HG03457 (cell line): ENCODE data around the gene BMP5.

Experiments
- ATAC-seq: cut with Tn5 transposase; IDR thresholded peaks from one replicate; pipeline ENCODE4 v1.9.1; 2021; ENCODE audit warnings: moderate number of reproducible peaks; ENCODE audit not compliant: unreplicated experiment

The BMP5 gene

GRCh38 chr6:55874316-55874715, 1.1 kb downstream of the BMP5 start:
- ATAC-seq = no peak

- ATAC-seq = no peak
Observed at GRCh38 chr6:55872866-55873265, 2.5 kb downstream of the BMP5 start.

DNA sequence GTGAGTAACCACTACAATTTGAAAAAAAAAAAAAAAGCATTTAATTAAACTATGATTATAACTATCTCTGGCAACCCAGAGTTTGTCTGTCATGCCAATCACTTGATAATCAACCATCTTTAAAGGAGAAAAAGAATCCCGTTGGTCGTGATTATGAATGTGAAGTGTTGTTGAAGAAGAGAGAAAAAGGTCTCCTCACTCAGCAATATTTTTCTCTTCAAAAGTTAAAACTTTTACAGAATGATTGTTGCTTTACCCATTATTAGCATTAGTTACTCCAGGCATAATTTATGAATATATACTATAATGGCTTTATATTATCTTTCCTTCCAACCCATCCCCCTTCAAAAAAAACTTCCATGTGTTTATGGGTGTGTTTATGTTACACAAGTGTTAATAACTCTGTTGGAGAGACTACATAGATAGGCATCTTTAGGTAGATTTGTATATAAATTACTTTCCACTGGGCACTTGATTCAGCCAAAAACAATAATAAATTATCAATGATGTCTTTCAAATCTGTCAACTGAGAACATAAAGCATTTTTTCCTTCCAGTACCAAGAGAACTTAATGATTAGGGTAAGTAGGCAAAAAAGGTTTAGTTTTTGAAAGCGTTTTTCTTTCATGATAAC, 5.1 kb downstream of the BMP5 start:
- no peak for ATAC-seq

GRCh38 chr6:55869674-55870073, 5.7 kb downstream of the BMP5 start:
- ATAC-seq = no peak

DNA sequence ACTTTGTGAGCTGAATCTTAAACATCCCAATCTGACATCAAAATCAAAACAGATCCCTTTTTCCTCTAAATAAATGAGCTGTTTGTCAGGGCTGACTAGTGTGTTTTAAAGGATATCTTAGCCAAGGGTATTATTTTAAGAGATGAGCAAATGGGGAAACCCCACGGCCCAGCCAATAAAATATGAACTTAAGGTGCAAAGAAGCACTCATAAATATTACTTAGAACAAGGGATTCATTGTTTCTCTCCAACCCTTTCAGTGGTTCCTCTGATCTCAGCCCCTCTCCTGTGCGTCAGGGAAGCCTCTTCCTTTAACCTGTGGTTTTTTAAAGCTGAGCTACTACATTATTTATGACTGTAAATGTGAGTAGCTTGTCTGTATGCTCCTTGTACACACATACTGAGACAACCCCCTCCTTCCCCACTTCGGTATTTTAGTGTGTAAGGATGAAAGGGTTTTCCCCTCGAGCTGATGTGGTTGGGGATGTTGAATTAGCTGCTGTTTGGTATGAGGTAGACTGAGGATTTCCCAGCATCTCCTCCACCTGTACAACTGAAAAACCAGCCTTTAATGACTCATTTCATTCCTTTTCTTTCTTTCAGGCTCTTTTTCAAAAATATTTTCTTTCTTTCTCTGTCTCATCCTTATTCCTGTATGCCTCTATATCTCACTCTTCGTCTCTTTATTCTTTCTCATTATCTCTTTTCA, 6.5 kb downstream of the BMP5 start:
- peak; percentile 99 for ATAC-seq

DNA sequence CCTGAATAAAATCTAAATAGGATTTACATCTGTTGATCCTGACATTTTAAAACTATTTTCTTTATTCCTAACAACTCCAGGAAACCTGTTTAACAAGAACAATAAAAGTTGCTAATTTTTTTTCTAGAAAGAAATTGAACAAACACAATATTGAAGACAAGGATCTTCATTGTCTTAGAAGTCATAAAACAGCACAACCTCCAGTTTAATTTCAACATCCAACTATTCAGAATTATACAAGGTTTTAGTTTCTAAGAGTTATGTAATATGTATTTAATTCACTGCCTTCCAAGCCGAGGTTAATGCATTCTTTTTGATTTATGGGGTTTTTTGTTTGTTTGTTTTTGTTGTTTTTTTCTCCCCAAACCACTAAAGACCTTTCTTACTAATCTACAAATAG, 7.2 kb downstream of the BMP5 start:
- ATAC-seq = no peak

- ATAC-seq = no peak
Observed at GRCh38 chr6:55866128-55866527, 9.3 kb downstream of the BMP5 start.

DNA sequence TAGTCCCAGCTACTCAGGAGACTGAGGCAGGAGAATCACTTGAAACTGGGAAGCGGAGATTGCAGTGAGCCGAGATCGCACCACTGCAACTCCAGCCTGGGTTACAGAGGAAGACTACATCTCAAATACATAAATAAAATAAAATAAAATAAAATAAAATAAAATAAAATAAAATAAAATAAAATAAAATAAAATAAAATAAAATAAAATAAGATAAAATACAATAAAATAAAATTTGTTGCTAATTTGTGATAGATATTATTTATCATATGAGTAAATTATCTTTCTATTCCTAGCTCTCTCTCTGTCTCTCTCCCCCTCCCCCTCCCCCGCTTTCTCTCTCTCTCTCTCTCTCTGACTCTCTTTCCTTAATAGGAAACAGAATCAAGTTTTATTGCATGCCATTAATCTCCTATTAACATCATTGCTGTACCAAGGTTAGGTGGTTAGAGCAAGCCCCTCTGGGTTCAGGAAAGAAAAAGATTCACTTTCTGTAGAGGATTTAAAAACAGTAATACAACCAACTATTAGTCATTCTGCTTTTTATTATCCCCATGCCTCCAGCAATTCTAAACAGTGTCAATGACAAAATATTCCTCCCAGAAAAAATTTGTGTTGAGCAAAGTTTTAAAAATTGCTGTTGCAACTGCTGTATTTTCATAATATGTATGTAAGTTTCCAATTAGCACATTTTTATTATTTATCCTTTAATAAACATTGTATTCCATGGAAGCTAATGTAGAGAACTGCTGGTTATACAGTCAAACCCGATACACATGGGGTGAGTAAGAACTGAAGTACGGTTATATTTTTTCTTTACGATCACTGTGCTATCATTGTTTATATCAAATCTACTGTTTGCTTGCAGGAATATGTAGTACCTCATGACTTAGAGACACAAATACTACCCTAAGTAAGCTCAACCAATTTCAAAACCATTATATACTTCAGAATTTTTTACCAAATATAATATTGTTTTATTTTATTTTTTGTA, 22.1 kb downstream of the BMP5 start:
- no peak for ATAC-seq

GRCh38 chr6:55841341-55841740, 34.0 kb downstream of the BMP5 start:
- no peak for ATAC-seq

GRCh38 chr6:55839080-55839479, 36.3 kb downstream of the BMP5 start:
- ATAC-seq = no peak

DNA sequence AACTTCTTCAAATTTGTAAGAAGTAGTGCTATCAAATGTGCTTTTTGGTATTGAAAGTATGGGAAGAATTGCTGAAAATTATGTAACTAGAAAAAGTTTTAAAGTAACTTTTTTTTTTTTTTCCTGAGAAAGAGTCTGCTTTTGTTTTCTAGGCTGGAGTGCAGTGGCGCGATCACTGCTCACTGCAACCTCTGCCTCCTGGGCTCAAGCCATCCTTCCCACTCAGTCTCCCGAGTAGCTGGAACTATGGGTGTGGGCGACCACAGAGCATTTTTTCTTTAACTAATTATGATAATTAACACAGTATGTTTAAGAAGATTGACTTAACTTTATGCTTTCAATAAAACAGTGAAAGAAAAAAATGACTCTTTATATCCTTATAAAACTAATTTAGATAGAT, 38.4 kb downstream of the BMP5 start:
- no peak for ATAC-seq

- ATAC-seq = no peak
Observed at GRCh38 chr6:55836481-55836880, 38.9 kb downstream of the BMP5 start.

DNA sequence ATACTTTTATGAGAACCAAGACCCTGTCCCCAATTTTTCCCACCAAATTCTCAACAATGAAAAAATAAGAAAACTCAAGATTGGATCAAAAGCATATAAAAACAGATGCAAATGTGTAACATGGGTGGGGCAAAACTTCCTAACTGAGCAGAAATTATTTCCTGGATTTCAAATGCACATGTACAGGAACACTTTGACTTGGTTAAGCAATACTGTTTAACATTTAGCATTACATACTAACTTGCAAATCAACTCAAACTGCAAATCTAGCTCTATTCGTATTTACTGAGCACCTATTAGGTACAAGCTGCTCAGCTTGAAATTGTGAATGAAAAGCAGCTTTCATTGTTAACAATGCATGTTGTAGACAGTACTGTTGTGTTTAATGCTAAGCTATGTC, 40.2 kb downstream of the BMP5 start:
- no peak for ATAC-seq

DNA sequence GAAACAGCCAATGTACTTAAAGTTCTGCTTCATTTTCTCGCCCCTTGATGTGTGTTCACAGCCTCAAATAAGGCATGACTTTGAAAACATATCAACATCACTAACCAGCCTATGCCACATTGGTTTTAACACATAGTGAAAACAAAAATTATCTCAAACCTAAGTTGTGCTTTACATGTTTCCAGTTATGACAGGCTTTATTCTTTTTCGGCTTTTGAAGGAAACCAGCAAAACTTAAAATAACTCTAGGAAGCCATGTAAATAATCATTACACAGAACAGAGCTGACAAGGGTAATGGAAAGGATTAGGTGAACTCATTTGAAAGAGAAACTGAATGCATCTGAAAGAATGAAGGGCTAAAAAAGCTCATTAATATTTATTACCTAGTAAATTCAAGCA, 42.1 kb downstream of the BMP5 start:
- peak; percentile 83 for ATAC-seq

GRCh38 chr6:55827818-55828522, 47.4 kb downstream of the BMP5 start:
- ATAC-seq = no peak

DNA sequence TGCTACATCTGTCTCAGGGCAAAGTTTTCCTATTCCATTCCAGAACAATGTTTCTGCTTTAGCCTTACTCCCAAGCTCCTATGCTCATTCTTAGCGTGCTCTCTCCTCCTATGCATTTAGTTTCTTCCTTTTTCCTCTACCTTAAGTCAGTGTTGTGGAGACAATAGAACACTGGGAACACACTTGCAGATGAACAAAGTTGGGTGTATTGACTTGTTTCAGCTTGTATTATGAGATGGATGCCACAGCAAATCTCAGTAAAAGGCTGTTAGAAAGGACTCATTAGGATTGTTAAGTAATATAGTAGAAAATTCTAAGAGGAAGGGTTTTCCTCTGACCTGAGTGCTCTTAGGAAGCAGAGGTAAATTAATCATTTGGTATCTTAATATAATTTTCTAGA, 48.4 kb downstream of the BMP5 start:
- ATAC-seq = no peak

- ATAC-seq = no peak
Observed at GRCh38 chr6:55825402-55826051, 49.9 kb downstream of the BMP5 start.

DNA sequence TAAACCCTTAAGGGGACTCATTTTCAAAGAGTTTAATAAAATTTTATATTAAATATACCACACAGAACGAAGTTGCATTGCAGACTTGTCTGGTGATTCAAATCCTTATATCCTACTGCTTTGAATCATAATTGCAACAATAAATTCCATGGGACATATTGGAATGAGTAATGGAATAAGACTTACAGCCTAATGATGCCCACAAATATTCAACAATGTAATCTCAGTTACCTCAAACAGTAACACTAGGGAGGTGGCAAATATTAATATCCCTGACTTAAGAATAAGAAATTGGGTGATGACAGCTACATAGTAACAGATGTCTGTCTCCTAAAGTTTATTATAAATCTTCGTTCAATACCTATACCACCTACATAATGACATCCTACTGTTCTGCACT, 52.6 kb downstream of the BMP5 start:
- no peak for ATAC-seq

- ATAC-seq = no peak
Observed at GRCh38 chr6:55822005-55822404, 53.4 kb downstream of the BMP5 start.

GRCh38 chr6:55820696-55821095, 54.7 kb downstream of the BMP5 start:
- ATAC-seq = no peak

DNA sequence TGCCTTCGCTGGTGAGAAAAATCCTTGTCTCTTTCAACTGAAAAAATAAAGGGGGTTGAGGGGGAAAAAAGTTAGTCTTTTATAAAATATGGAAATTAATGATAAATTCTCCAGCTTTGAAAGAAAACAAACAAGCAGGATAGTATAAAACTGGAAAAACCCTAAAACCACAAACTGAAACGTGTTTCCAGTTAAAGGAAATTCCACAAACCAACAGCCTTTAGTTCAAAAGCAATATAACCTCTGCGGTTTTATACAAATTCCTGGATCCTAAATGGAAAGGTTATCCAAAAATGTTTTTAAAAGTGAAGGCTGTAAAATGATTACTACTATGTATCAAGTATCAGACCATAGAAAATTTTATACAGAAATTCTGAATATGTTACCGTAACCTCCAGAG, 55.6 kb downstream of the BMP5 start:
- ATAC-seq = no peak
